Measurements from ENCODE around the gene KANSL1. TPM values are rescaled to one million over a fixed set of nuclear protein-coding genes. Genes with fewer than 3 reads are reported as not detected.

KANSL1 gene
- total and polyA plus RNA-seq, 2 donors from 2014 or later, result 13.7 to 97.3 TPM

DNA sequence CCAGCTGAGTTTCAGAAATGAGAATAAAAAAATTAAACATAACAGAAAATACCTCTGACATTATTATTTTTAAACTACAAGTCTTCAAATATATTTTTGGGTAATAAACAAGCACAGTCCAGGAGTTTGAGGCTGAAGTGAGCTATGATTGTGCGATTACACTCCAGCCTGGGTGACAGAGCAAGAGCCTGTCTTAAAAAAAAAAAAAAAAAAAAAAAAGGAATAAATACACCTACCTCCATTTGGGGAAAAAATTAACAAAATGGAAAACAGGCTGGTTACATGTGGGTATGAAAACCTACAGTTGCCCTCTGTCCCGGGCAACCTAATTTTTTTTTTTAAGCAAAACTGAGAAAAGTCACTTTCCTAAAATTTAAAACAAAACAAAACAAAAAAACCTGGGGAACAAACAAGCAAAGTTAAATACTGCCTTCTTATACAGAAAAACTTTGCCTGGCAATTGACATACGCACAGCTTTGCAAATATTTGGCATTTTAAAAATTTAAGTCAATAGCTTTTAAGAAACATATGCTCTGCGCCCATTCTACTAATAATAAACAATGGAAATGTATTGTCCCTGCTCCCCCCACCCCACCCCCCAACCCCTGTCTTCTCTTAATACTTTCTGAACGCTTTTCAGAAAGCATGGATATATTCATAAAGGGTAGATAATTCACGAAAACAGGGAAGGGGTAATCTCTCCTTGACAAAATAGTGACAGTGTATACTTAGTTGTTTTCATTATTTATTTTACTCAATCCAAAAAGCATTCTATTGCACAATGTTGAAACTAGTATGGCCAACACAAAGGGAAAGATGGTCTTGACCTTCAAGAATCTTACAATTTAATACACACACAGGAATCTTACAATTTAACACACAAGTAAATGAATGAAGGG is 112.9 kb downstream of the KANSL1 start:
- intact Hi-C loops (cut with DNase I), result no loop called here
- TF ChIP-seq, protein P1, sequence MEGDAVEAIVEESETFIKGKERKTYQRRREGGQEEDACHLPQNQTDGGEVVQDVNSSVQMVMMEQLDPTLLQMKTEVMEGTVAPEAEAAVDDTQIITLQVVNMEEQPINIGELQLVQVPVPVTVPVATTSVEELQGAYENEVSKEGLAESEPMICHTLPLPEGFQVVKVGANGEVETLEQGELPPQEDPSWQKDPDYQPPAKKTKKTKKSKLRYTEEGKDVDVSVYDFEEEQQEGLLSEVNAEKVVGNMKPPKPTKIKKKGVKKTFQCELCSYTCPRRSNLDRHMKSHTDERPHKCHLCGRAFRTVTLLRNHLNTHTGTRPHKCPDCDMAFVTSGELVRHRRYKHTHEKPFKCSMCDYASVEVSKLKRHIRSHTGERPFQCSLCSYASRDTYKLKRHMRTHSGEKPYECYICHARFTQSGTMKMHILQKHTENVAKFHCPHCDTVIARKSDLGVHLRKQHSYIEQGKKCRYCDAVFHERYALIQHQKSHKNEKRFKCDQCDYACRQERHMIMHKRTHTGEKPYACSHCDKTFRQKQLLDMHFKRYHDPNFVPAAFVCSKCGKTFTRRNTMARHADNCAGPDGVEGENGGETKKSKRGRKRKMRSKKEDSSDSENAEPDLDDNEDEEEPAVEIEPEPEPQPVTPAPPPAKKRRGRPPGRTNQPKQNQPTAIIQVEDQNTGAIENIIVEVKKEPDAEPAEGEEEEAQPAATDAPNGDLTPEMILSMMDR (IDR thresholded peaks at IDR 0.05; ENCODE audit: borderline replicate concordance, extremely low read depth, insufficient read depth), result no peak
- Histone ChIP-seq H3K27ac (ENCODE audit: low read depth in 2 of 2, low read length in 2 of 2) (no peak overlapping the region), H3K4me1 (ENCODE audit: control insufficient read depth in 2 of 3, insufficient read depth in 2 of 3, low read depth in 1 of 3, low read length in 3 of 3) (peaks cover 0 to 21% (median 3%) of the 10 kb centered on the region in 3 donors), H3K9ac (ENCODE audit: low read length in 3 of 3) (no peak overlapping the region), H3K36me3 (ENCODE audit: control insufficient read depth in 2 of 3, insufficient read depth in 3 of 3, low read length in 3 of 3) (peaks cover 0 to 4% (median 2%) of the 10 kb centered on the region in 3 donors), H3K9me3 (ENCODE audit: control insufficient read depth in 2 of 3, insufficient read depth in 1 of 3, low read length in 3 of 3) (no peaks in the 10 kb centered on the region), H3K4me3 (ENCODE audit: low read length in 3 of 3) (no peak overlapping the region), H3K27me3 (ENCODE audit: control insufficient read depth, insufficient read depth, low read length) (no peaks in the 10 kb centered on the region)
- FAIRE-seq (no peak), DNase-seq (no peak)

DNA sequence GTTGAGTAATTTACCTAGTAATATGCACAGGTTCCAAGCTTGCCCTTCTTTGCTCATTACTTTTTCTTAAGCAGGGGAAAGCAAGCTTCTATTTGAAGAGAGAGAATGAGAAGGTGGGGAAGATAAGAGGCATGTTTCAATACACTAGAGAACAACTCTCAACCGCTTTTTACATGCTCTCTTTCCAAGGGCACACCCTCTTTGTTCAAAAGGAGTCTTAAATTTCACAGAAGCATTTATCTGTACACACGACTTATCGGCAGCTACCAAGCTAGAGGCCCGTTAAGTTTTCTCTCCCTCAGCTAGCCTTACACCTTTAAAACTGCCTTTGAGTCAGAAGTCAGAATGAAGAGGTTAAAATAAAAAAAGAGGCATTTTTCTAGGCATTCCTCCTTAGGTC is 114.6 kb downstream of the KANSL1 start:
- FAIRE-seq, result no peak
- intact Hi-C loops (cut with DNase I), result loop anchor here (10.0 kb wide), 1 partner anchor 46 kb away; no protein-coding TSS in a partner anchor

DNA sequence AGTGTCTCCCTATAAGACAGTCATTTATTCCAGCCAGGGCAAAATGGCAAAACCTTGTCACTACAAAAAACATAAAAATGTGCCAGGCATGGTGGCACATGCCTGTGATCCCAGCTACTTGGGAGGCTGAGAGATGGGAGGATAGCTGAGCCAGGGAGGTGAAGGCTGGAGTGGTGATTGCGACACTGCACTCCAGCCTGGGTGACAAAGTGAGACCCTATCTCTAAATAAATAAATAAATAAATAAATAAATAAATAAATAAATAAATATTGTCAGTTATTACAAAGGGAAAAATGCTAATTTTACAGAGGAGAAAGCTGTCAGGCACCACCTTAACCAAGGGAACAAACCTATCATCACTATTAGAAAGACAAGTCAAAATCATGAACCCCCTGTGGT is 118.7 kb downstream of the KANSL1 start:
- H3K4me1 ChIP-seq (ENCODE audit: control insufficient read depth in 2 of 3, insufficient read depth in 2 of 3, low read depth in 1 of 3, low read length in 3 of 3), result peaks cover 0 to 5% (median 4%) of the 10 kb centered on the region in 3 donors
- FAIRE-seq (no peak), DNase-seq (no peak)
- H3K36me3 ChIP-seq (ENCODE audit: control insufficient read depth in 2 of 3, insufficient read depth in 3 of 3, low read length in 3 of 3), result peaks cover 0 to 4% (median 0%) of the 10 kb centered on the region in 3 donors
- intact Hi-C loops (cut with DNase I), result loop anchor here (10.0 kb wide), 1 partner anchor 50 kb away; no protein-coding TSS in a partner anchor
- H3K27ac ChIP-seq (ENCODE audit: low read depth in 2 of 2, low read length in 2 of 2), result no peak overlapping the region
- TF ChIP-seq, protein P1 (IDR thresholded peaks at IDR 0.05; ENCODE audit: borderline replicate concordance, extremely low read depth, insufficient read depth), result no peak
- H3K27me3 ChIP-seq (ENCODE audit: control insufficient read depth, insufficient read depth, low read length), result no peaks in the 10 kb centered on the region
- no peaks in the 10 kb centered on the region for H3K9me3 ChIP-seq (ENCODE audit: control insufficient read depth in 2 of 3, insufficient read depth in 1 of 3, low read length in 3 of 3)
- no peak overlapping the region for H3K4me3 ChIP-seq (ENCODE audit: low read length in 3 of 3)
- no peak overlapping the region for H3K9ac ChIP-seq (ENCODE audit: low read length in 3 of 3)

More for the DNA sequence above, 114.6 kb downstream of the KANSL1 start:
- Histone ChIP-seq H3K9ac (ENCODE audit: low read length in 3 of 3) (no peak overlapping the region), H3K36me3 (ENCODE audit: control insufficient read depth in 2 of 3, insufficient read depth in 3 of 3, low read length in 3 of 3) (peaks cover 0 to 4% (median 2%) of the 10 kb centered on the region in 3 donors), H3K9me3 (ENCODE audit: control insufficient read depth in 2 of 3, insufficient read depth in 1 of 3, low read length in 3 of 3) (no peaks in the 10 kb centered on the region), H3K4me1 (ENCODE audit: control insufficient read depth in 2 of 3, insufficient read depth in 2 of 3, low read depth in 1 of 3, low read length in 3 of 3) (peaks cover 0 to 18% (median 3%) of the 10 kb centered on the region in 3 donors), H3K27ac (ENCODE audit: low read depth in 2 of 2, low read length in 2 of 2) (no peak overlapping the region), H3K4me3 (ENCODE audit: low read length in 3 of 3) (no peak overlapping the region), H3K27me3 (ENCODE audit: control insufficient read depth, insufficient read depth, low read length) (no peaks in the 10 kb centered on the region)
- TF ChIP-seq, protein P1 (IDR thresholded peaks at IDR 0.05; ENCODE audit: borderline replicate concordance, extremely low read depth, insufficient read depth), result no peak
- DNase-seq, result no peak

Measured in kidney (tissue), 14 donors.